GM19467 (cell line): Measurements from ENCODE around the gene RAPGEF1.

Source experiments
- ATAC-seq: cut with Tn5 transposase; IDR thresholded peaks from one replicate; pipeline ENCODE4 v1.9.1; 2021; ENCODE audit warnings: mild to moderate bottlenecking, moderate library complexity; ENCODE audit not compliant: unreplicated experiment

RAPGEF1 gene

GRCh38 chr9:131628459-131629225 is 111.2 kb downstream of the RAPGEF1 start:
- ATAC-seq, result no peak

- no peak for ATAC-seq
Observed at GRCh38 chr9:131627648-131628458, 112.0 kb downstream of the RAPGEF1 start.

DNA sequence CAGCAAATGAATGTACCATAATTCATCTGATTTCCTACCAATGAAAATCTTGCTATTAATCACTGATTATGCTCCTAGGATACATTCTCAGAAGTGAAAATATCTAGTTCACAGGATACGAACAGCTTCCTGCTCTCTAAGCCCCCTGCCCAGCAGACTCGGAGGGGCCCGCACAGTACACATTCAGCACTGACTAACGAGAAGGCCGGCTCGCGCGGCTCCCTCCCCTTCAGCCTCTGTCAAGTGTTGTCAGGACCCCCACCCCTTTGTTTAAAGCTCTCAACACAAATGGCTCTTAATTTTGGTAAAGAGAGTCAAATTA is 112.6 kb downstream of the RAPGEF1 start:
- no peak for ATAC-seq

DNA sequence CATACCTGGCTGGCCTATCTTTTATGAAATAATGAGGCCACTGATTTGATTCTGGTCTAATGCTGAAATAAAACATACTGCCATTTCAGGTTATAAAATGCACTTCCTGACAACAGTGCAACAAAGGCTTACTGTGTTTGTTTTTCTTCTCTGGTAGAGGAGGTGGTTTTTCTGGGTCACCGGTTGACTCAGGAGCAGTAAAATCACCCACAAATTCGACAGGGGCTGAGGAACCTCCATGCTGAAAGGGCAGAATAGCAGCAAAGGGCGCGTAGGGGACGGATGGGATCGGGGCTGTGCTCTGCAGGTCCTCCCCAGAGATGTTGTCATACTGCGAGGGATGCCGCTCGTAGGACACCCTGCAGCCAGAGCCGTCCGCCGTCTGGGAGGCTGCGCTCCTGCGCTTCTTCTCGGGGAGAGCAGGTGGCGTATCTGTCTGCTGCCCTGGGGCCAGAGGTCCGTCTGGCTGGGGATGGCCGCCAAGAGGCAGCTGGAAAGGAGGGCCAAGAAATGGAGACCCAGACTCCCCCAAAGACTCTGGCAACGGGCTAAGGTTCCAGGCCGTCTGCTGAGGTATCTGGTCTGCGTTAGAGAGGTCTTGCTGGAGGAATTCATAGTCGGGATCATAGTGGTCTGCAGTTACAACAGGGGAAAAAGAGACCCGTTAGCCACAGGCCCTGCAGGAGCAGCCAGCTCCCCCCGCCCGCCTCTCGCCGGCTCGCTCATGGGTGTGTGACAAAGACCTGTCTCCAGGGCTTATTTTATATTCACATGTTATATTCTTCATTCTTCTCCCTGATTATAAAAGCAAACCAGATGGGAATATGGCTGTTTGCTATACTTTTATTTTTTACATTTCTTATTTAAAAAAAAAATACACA is 113.8 kb downstream of the RAPGEF1 start:
- no peak for ATAC-seq

GRCh38 chr9:131625508-131625787 is 114.4 kb downstream of the RAPGEF1 start:
- no peak for ATAC-seq

DNA sequence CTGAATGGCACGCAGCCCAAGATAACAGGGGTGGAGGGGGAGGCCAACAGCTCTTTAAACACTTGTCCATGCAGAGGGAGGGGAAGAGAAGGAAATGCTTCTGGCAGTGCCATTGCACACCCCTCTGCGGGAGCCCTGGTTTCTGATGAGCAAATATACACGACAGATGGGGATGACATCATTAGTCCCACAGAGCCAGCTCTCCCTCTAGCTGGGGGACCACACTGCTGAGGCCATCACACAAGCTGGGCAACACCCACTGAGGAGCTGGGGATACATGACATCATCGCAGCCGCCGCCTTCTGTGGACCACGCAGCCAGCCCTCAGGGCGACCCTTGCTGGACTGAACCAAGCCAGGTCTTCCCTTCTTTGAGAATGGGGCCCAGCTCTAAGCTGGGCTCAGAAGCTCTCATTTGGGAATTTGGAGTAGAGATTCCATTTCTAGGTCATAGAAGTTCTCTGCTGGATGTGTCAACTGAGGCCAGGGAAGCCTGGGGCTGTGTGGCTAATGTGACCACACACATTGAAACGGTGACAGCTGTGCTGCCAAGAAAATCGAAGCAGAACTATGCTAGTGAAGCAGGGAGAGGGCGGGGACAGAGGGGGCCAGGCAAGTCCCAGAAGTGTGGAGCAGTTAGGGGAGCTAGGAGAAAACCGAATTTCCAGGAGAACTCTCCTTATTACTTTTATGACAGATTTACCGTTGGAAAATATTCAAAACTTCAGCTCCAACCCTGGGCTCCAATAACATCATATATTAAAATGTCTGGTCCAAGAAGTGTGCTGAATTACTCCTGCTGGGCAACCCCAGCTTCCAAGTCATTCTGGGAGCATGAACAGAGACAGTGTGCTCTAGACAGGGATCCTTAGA is 115.0 kb downstream of the RAPGEF1 start:
- ATAC-seq, result no peak

DNA sequence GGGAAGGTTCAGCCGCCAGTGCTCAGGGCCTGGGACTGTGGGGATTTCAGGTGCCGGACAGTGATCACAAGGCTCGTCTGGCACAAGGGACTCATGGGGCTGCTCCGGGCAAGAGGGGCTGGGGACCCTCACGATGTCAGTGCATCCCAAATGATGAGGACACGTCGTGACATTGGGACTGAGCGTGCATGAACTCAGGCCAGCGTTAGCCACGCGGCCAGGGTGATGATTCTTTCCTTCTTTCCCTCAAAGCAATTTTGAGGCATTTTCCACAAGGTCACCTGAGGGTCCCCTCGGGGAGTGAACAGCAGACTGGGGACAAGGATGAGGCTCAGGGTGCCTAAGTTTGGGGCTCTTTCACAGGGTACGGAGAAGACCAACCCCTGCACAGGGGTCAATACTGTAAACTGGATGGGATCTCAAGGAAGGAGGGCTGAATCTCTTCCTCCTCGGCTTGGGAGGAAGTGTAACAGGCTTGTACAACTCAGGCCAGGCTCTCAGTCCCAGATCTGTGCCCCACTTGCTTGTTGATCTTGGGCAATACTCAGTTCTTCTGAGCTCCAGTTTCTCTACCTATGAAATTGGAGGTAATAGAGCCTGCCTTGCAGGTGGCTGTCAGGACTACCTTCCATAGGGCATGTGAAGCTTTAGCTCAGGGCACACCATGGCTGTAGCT is 116.1 kb downstream of the RAPGEF1 start:
- ATAC-seq, result no peak

GRCh38 chr9:131622523-131622922 is 117.4 kb downstream of the RAPGEF1 start:
- no peak for ATAC-seq

DNA sequence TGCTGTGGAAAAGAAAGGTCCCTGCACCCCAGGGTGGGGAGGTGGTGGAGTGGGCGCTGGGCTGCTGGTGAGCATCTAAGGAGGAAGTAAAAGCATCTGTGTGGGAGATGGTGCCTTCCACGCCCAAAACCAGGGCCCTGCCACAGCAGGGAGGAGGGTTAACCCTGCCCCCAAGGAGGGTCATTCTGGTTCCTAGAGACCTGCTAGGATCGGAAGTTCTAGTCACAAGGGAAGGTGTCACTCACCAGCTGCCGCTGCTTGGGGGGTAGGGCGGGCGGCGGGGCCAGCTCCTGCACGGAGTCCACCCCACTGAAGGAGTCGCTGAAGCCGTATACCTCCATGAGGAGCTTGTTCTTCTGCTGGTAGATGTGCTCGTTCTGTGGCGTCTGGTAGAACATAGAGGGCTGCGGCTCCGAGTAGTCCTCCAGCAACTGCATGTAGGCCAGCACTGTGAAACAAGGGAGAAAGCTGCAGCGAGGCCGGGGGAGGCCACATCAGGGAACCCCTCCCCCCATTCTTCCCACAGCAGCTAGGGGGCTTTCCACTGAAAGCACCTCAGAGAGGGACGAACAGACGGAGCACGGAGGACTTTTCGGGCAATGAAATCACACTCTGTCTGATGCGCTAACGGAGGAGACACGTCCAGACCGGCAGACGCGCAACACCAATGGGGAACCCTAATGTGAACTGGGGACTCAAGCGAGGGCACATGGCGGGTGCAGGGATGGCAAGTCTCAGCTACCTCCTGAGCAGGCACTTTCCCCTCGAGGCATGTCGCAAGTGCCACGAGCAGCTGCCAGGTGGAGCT is 118.1 kb downstream of the RAPGEF1 start:
- ATAC-seq, result no peak

GRCh38 chr9:131620764-131621520 is 118.9 kb downstream of the RAPGEF1 start:
- no peak for ATAC-seq

DNA sequence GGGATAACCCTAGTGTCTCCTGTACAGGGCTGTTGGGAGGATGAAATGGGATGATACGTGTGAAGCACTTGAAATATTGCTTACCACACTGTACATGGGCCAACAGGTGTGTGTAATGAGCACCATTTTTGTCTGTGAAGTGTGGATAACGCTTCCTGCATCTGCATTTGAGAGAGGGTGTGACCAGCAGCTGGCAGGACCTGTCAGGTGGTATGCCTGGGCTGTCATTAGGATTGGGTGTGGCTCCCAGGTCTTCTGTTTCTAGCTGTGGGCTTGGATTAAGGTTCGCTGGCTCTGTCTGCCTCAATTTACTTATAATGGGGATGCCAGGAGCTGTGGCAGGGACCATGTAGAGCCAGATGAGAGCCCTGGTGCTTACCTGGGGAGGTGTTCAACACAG is 120.2 kb downstream of the RAPGEF1 start:
- no peak for ATAC-seq

DNA sequence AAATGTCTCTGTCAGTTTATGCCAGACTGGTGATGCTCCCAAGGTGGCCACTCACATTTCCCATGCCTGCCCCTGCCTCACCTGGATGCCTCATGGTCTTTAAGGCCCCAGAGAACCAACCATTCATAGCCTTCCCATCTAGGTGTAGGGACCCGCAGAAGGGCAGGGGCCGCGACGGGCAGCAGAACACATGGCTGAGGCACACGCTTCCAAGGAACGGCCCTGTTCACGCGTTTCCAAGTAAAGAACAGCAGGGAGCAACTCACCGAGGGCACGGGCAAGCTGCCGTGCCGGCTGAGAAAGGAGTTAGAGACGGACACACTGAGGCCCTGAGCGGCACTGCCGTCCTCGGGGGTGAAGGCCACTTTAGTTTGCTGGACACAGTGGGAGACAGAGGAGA is 121.1 kb downstream of the RAPGEF1 start:
- no peak for ATAC-seq

DNA sequence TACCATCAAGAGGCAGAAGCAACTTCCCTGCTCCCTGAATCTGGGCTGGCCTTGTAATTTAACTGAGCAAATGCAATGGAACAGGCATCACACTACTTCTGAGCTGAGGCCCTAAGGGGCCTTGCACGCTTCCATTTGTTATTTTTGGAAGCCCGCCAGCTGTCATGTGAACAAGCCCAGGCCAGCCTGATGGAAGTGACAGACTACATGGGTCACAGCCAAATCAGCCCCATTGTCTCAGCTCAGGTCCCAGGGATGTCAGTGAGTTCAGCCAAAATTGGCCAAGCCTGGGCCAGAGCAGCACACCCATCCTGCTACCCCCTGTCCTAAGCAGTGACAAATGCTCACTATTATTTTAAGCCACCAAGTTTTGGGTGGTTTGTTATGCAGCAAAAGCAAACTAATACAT is 121.8 kb downstream of the RAPGEF1 start:
- ATAC-seq, result no peak

DNA sequence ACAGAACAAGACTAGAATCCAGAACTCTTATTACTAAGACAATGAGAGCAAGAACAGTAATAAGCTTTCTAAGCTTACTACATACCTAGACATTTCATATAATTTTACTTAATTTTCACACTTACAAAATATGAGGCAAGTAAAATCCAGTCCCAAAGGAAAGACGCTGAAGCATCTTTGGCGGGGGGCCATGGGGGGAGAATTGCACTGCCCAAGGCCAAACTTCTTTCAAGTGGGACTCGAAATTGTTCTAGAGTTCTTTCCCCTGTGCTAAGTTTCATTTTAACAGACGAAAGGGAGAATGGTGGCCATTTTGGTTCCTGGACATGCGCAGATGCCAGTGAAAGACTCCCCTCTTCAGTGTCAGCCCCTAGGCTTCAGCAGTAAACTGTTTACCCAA is 122.3 kb downstream of the RAPGEF1 start:
- no peak for ATAC-seq

GRCh38 chr9:131616983-131617604 is 122.8 kb downstream of the RAPGEF1 start:
- no peak for ATAC-seq

DNA sequence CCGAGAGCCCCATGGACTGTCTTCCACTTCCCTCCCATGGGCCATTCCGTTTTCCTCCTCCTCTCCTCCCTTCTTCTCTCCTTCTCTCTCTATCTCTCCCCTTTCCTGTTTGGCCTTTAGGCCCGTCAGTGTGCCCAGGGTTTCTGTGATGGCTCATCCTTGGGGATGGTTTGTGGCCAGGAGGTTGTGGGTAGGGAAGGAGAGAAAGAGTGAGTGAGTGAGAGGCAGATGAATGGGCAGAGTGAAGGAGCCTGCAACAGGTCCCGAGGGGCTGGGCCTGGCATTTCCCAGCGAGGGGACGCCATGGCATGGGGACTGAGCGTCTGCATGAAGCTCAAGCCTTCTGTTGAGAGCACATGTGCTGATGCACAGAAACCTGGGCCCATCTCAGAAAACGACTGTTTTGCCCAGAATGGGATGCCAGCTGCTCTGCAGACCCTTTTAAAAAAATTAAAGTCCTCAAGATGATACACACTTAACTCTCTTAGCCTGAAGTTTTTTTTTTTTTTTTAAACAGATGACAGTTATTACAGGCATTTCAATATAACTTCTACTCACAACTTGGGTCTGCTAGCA is 125.4 kb downstream of the RAPGEF1 start:
- no peak for ATAC-seq

DNA sequence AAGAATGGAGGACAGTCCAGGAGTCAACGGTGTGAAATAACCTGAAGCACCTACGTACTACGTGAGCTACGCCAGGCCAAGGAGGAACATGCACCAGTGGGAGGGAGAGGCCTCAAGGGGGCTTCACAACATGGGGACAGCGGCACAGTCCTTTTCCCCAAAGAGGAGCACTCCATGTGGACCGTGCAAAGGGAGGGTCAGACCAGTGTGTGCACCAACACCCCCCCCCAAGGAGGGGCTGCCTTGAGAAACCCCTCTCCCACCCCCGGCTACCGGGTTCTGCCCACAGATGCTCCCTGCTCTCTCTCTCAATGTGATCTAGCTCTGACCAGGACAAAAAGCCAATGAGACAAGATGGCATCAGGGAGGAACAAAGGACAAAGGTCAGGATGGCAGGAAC is 126.0 kb downstream of the RAPGEF1 start:
- no peak for ATAC-seq

DNA sequence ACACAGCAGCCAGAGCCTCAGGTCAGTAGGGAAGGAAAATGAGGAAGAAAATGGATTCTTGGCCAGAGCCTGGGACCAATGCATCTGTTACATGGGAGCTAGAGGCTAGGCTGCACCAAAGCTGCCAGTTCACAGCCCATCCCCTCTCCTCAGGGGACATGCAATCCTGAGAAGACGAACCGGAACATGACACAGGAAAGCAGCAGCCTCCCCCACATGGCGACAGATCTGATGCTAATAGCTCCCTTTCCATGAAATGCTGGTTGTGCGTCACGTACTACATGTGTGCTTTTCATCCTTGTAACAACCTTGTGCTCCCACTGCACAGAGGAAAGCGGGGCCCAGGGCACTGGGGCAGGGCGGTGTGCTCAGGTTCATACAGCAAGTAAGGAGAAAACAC is 127.0 kb downstream of the RAPGEF1 start:
- ATAC-seq, result no peak
